Measurements from ENCODE around the gene CSGALNACT2.

DNA sequence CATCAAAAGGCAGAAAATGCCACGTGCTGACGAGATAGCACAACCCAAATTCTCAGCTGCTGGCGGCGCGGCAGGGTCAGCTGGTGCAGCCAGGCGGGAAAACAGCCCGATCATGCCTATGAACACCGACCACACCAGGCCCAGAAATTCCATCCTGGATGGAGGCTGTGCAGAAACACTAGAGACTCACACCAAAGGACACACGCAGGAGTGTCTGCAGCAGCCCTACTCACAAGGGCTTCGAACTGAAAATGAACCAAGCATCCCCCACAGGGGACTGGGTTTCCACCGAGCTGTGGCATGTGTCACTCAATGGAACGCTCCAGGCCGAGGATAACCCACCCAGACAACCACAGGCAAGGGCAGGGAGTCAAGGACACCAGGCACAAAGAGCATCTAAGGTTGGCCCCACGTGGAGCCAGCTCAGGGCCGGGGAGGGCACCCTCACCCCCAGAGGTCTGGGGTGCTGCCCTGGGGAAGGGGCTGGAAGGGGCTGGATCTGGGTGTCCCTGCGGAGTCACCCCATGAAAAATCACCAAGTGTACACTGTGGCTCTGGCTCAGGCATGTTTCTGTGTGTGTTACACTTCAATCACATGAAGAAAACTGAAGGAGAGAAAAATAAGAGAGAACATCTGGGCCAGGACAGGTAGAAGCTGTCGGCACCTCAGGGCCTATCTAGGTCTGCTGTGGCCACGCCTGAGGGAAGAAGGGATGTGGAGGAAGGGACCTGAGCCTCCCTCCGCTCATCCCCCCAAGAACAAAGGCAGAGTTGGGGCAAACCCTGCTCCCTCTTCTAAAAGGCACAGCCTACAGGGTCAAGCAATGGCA is 95.6 kb downstream of the CSGALNACT2 start:
- TF ChIP-seq EZH2 (IDR thresholded peaks at IDR 0.05; ENCODE audit: low read length, unreplicated experiment) (no peak), CTCF (conservative IDR thresholded peaks at IDR 0.05; ENCODE audit: low read depth, low read length) (no peak)
